HFFc6 (cell line): Measurements from ENCODE around the gene MKNK2. TPM values are rescaled to one million over a fixed set of nuclear protein-coding genes. Genes with fewer than 3 reads are reported as not detected.

Experiments used
- DNase-seq: peaks from one replicate; pipeline ENCODE4 v3.0.0-alpha.2; 2018
- H3K27ac Mint-ChIP-seq: 2 replicates; pipeline ENCODE4 v1.8.0; 2020; ENCODE audit warnings: mild to moderate bottlenecking, mixed read lengths
- H3K27me3 Mint-ChIP-seq: 2 replicates; pipeline ENCODE4 v1.8.0; 2021; ENCODE audit warnings: mild to moderate bottlenecking, moderate library complexity, mixed read lengths; ENCODE audit not compliant: insufficient read depth
- H3K36me3 Mint-ChIP-seq: 2 replicates; pipeline ENCODE4 v1.8.0; 2021; ENCODE audit warnings: low read depth, mixed read lengths
- H3K4me1 Mint-ChIP-seq: 2 replicates; pipeline ENCODE4 v1.8.0; 2020; ENCODE audit warnings: low read depth, mixed read lengths
- H3K4me3 Mint-ChIP-seq: 2 replicates; pipeline ENCODE4 v1.8.0; 2020; ENCODE audit warnings: mild to moderate bottlenecking, moderate library complexity, mixed read lengths
- H3K9me3 Mint-ChIP-seq: 2 replicates; pipeline ENCODE4 v1.8.0; 2020; ENCODE audit warnings: mild to moderate bottlenecking, mixed read lengths
- total RNA-seq, 6 experiments: library from RNA; stranded (reverse); fragmentation: NEBNext Ultra II Directional; extraction: Animal tissue kit (Norgen Biotek cat#: 25700); gene quantifications; 2 replicates in 1 of 6; 3 replicates in 5 of 6; pipeline ENCODE4 v1.2.3, GENCODE V29; 2021
- TF ChIP-seq, protein P1 (sequence below): fragments of 200-600 bp; sonication (generic); IDR thresholded peaks from 2 replicates; pipeline ENCODE4 v1.5.0; 2021; ENCODE audit warnings: antibody characterized with exemption, mild to moderate bottlenecking

Gene MKNK2
- total RNA-seq, 6 experiments from 2014 or later, result 61.5 to 82.9 (median 65.2) TPM

DNA sequence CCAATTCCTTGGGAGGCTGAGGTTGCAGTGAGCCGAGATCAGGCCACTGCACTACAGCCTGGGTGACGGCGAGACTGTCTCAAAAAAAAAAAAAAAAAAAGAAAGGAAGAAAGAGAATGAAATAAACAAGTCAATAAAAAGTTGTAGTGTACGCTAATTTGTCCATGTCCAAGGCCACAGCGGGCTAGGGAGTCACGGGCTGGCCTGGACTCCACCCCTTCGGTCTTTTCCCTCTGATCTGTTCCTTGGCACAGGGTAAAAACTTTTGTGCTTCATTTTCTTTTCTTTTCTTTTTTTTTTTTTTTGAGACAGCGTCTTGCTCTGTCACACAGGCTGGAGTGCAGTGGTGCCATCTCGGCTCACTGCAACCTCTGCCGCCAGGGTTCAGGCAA lies 19.4 kb upstream of the MKNK2 start:
- H3K27me3 Mint-ChIP-seq, result no peaks in the 10 kb centered on the region; the same call in 1 of the 2 replicates

DNA sequence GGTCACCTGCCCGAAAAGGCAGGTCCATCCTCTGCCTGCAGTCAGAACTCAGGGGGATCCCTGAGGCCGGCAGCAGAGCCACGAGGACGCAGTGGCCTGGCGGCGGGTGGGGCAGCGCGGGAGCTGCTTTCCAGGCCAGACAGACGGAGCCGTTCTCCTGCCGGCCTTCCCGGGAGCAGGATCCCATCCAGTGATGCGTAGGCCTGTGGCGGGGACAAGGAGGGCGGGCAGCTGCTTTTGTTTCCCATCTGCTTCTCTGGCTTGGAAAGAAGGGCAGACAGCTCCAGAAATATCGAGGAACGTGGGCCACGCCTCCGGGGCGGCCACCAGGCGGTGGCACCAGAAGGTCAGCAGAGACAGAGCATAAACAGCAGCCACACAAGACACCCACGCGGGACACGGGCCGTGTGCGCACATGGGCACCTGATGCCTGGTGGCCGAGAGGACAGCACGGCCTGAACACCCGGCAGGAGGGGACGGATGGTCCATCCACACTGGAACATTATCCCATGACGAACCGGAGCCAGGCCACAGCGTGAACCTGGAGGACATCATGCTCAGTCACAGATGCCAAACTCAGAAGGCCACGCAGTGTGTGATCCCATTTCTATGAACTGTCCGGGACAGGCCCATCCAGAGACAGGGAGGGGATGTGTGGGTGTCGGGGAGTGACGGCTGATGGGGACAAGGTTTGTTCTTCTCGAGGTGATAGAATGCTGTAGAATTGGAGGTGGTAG lies 13.9 kb upstream of the MKNK2 start:
- no peak for DNase-seq
- Mint-ChIP-seq H3K4me1 (peaks cover 30% of the 10 kb centered on the region), H3K27ac (peak overlapping the region; percentile 42; the same call in 1 of the 2 replicates), H3K27me3 (peaks cover 1% of the 10 kb centered on the region), H3K36me3 (no peaks in the 10 kb centered on the region), H3K4me3 (no peak overlapping the region), H3K9me3 (no peaks in the 10 kb centered on the region)
- TF ChIP-seq, protein P1, sequence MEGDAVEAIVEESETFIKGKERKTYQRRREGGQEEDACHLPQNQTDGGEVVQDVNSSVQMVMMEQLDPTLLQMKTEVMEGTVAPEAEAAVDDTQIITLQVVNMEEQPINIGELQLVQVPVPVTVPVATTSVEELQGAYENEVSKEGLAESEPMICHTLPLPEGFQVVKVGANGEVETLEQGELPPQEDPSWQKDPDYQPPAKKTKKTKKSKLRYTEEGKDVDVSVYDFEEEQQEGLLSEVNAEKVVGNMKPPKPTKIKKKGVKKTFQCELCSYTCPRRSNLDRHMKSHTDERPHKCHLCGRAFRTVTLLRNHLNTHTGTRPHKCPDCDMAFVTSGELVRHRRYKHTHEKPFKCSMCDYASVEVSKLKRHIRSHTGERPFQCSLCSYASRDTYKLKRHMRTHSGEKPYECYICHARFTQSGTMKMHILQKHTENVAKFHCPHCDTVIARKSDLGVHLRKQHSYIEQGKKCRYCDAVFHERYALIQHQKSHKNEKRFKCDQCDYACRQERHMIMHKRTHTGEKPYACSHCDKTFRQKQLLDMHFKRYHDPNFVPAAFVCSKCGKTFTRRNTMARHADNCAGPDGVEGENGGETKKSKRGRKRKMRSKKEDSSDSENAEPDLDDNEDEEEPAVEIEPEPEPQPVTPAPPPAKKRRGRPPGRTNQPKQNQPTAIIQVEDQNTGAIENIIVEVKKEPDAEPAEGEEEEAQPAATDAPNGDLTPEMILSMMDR, result peak; percentile 24

More for the DNA sequence above, 19.4 kb upstream of the MKNK2 start:
- Mint-ChIP-seq H3K4me3 (no peak overlapping the region), H3K36me3 (peaks cover 15% of the 10 kb centered on the region), H3K4me1 (no peaks in the 10 kb centered on the region), H3K27ac (no peak overlapping the region), H3K9me3 (no peaks in the 10 kb centered on the region)
- TF ChIP-seq, protein P1, result no peak
- DNase-seq, result no peak

DNA sequence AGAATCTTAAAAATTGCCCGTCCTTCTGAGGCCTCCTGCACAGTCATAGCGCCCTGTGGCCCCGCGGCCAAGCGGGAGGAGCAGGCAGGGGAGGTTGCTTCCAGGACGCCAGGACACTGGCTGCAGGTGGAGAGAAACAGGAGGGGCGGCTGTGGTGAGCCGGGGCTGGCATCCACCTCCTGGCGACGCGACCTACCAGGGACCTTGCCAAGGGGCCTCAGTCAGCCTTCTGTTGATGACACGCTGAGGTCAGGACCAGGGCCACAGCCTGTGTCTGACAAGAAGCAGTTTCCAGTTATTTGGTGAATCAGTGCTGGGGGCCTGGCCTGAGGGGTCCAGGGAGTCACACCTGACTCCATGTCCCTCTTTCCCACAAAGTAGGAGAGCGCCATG lies 13.3 kb upstream of the MKNK2 start:
- peaks cover 1% of the 10 kb centered on the region for H3K27me3 Mint-ChIP-seq
- no peaks in the 10 kb centered on the region for H3K36me3 Mint-ChIP-seq
- H3K9me3 Mint-ChIP-seq, result no peaks in the 10 kb centered on the region
- H3K4me1 Mint-ChIP-seq, result peaks cover 34% of the 10 kb centered on the region
- DNase-seq, result no peak
- no peak overlapping the region for H3K4me3 Mint-ChIP-seq
- TF ChIP-seq, protein P1, result no peak
- no peak overlapping the region for H3K27ac Mint-ChIP-seq

DNA sequence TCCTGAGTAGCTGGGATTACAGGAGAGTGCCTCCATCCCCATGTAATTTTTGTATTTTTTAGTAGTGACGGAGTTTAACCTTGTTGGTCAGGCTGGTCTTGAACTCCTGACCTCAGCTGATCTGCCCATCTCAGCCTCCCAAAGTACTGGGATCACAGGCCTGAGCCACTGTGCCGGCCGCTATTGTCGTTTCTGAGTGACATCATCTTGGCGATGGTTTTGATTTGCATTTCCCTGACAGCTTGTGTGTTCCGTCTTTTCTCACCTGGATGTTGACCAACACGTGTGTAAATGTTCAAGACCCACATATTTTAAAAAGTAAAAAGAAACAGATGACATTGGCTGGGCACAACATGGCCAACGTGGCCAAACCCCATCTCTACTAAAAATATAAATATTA lies 12.8 kb upstream of the MKNK2 start:
- TF ChIP-seq, protein P1, result no peak
- Mint-ChIP-seq H3K4me3 (no peak overlapping the region), H3K27ac (no peak overlapping the region), H3K9me3 (no peaks in the 10 kb centered on the region), H3K36me3 (no peaks in the 10 kb centered on the region), H3K4me1 (peaks cover 39% of the 10 kb centered on the region), H3K27me3 (peaks cover 1% of the 10 kb centered on the region)
- no peak for DNase-seq

DNA sequence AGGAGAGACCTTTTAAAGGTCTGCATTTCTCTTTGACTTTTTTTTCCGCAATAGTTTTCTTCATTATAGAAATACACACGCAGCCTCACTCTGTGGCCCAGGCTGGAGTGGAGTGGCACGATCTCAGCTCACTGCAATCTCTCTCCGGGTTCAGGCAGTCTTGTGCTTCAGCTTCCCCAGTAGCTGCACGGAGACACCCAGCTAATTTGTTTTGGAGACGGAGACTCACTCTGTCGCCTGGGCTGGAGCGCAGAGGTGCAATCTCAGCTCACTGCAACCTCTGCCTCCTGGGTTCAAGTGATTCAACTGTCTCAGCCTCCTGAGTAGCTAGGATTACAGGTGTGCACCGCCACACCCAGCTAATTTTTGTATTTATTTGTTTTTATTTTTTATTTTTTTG lies 11.7 kb upstream of the MKNK2 start:
- H3K27ac Mint-ChIP-seq, result peak overlapping the region; percentile 92
- no peaks in the 10 kb centered on the region for H3K36me3 Mint-ChIP-seq
- DNase-seq, result no peak
- peaks cover 1% of the 10 kb centered on the region for H3K27me3 Mint-ChIP-seq
- H3K4me3 Mint-ChIP-seq, result peak overlapping the region; percentile 91
- H3K9me3 Mint-ChIP-seq, result no peaks in the 10 kb centered on the region
- TF ChIP-seq, protein P1, result no peak
- peaks cover 39% of the 10 kb centered on the region for H3K4me1 Mint-ChIP-seq
